MM.1S (cell line): Measurements from ENCODE around the gene PRICKLE3.

Experiments used
- DNase-seq: peaks from one replicate; pipeline ENCODE4 v3.0.0-alpha.2; 2015
- H2AFZ ChIP-seq: fragments of 300-600 bp; sonication (generic); 2 replicates; pipeline ENCODE4 v1.6.0; 2016; ENCODE audit warnings: antibody characterized with exemption, low read length
- H3F3A ChIP-seq: fragments of 300-600 bp; sonication (generic); 2 replicates; pipeline ENCODE4 v1.6.1; 2016; ENCODE audit warnings: mild to moderate bottlenecking, antibody characterized with exemption, low read length, moderate library complexity, mixed read lengths; ENCODE audit not compliant: insufficient read depth
- H3K27ac ChIP-seq: fragments of 300-600 bp; sonication (generic); 2 replicates; pipeline ENCODE4 v1.5.1; 2016; ENCODE audit warnings: mild to moderate bottlenecking, low read length
- H3K27me3 ChIP-seq: fragments of 300-600 bp; sonication (generic); replicated peaks from 2 replicates; pipeline ENCODE4 v1.6.0; 2016; ENCODE audit warnings: low read length; ENCODE audit not compliant: insufficient read depth
- H3K36me3 ChIP-seq: fragments of 300-600 bp; sonication (generic); replicated peaks from 2 replicates; pipeline ENCODE4 v1.6.1; 2016; ENCODE audit warnings: mild to moderate bottlenecking, low read length, mixed read lengths; ENCODE audit not compliant: insufficient read depth
- H3K4me1 ChIP-seq: fragments of 300-600 bp; sonication (generic); 2 replicates; pipeline ENCODE4 v1.6.1; 2016; ENCODE audit warnings: low read length, mixed read lengths
- H3K4me2 ChIP-seq: fragments of 300-600 bp; sonication (generic); 2 replicates; pipeline ENCODE4 v1.6.0; 2016; ENCODE audit warnings: low read depth, low read length
- H3K4me3 ChIP-seq: fragments of 300-600 bp; sonication (generic); 2 replicates; pipeline ENCODE4 v1.5.1; 2016; ENCODE audit warnings: low read length, mixed read lengths
- H3K79me2 ChIP-seq: fragments of 300-600 bp; sonication (generic); 2 replicates; pipeline ENCODE4 v1.6.1; 2016; ENCODE audit warnings: mixed run types, low read length, mixed read lengths
- H3K9ac ChIP-seq: fragments of 300-600 bp; sonication (generic); 2 replicates; pipeline ENCODE4 v1.6.1; 2016; ENCODE audit warnings: low read length, mixed read lengths
- H3K9me2 ChIP-seq: fragments of 300-600 bp; sonication (generic); replicated peaks from 2 replicates; pipeline ENCODE4 v1.6.1; 2016; ENCODE audit warnings: mild to moderate bottlenecking, low read length, mixed read lengths; ENCODE audit not compliant: insufficient read depth
- H3K9me3 ChIP-seq: fragments of 300-600 bp; sonication (generic); replicated peaks from 2 replicates; pipeline ENCODE4 v1.6.1; 2016; ENCODE audit warnings: mild to moderate bottlenecking, low read length, mixed read lengths; ENCODE audit not compliant: insufficient read depth
- H4K20me1 ChIP-seq: fragments of 300-600 bp; sonication (generic); 2 replicates; pipeline ENCODE4 v1.6.1; 2016; ENCODE audit warnings: mild to moderate bottlenecking, low read length, moderate library complexity, mixed read lengths; ENCODE audit not compliant: insufficient read depth
- CTCF ChIP-seq: fragments of 300-600 bp; sonication (generic); IDR thresholded peaks from 2 replicates; pipeline ENCODE4 v1.5.1; 2016; ENCODE audit warnings: antibody characterized with exemption, low read length, mixed read lengths
- EZH2 ChIP-seq: fragments of 300-600 bp; sonication (generic); optimal IDR thresholded peaks from 2 replicates; pipeline ENCODE3; 2017; ENCODE audit warnings: low read depth, mild to moderate bottlenecking, antibody characterized with exemption, low read length, mixed read lengths
- EZH2phosphoT487 ChIP-seq: fragments of 300-600 bp; sonication (generic); IDR thresholded peaks from 2 replicates; pipeline ENCODE4 v1.6.1; 2018; ENCODE audit warnings: antibody characterized with exemption, low read length

PRICKLE3 gene

GRCh38 chrX:49203536-49203935 lies 17.4 kb upstream of the PRICKLE3 start:
- Histone ChIP-seq H3K27ac (no peak overlapping the region), H3F3A (no peaks in the 10 kb centered on the region), H3K4me3 (no peak overlapping the region), H3K4me1 (no peaks in the 10 kb centered on the region), H3K9ac (no peak overlapping the region), H3K9me3 (no peaks in the 10 kb centered on the region), H3K9me2 (no peaks in the 10 kb centered on the region), H4K20me1 (no peaks in the 10 kb centered on the region), H3K27me3 (no peaks in the 10 kb centered on the region), H3K4me2 (no peak overlapping the region), H3K36me3 (no peaks in the 10 kb centered on the region), H3K79me2 (no peaks in the 10 kb centered on the region), H2AFZ (no peak overlapping the region)
- TF ChIP-seq EZH2phosphoT487 (no peak), CTCF (no peak), EZH2 (no peak)
- DNase-seq = no peak

GRCh38 chrX:49202022-49202421 lies 15.8 kb upstream of the PRICKLE3 start:
- no peak overlapping the region for H3K9ac ChIP-seq
- 0 out of 2 replicates have a peak, but pooled peaks cover 10% of the 10 kb centered on the region for H3K27me3 ChIP-seq
- no peak overlapping the region for H3K4me2 ChIP-seq
- no peaks in the 10 kb centered on the region for H4K20me1 ChIP-seq
- no peaks in the 10 kb centered on the region for H3F3A ChIP-seq
- no peaks in the 10 kb centered on the region for H3K36me3 ChIP-seq
- no peak for DNase-seq
- H3K9me3 ChIP-seq = no peaks in the 10 kb centered on the region
- TF ChIP-seq CTCF (no peak), EZH2phosphoT487 (no peak), EZH2 (no peak)
- H3K4me1 ChIP-seq = no peaks in the 10 kb centered on the region
- H2AFZ ChIP-seq = no peak overlapping the region
- H3K9me2 ChIP-seq = no peaks in the 10 kb centered on the region
- H3K4me3 ChIP-seq = no peak overlapping the region
- no peak overlapping the region for H3K27ac ChIP-seq
- H3K79me2 ChIP-seq = no peaks in the 10 kb centered on the region

DNA sequence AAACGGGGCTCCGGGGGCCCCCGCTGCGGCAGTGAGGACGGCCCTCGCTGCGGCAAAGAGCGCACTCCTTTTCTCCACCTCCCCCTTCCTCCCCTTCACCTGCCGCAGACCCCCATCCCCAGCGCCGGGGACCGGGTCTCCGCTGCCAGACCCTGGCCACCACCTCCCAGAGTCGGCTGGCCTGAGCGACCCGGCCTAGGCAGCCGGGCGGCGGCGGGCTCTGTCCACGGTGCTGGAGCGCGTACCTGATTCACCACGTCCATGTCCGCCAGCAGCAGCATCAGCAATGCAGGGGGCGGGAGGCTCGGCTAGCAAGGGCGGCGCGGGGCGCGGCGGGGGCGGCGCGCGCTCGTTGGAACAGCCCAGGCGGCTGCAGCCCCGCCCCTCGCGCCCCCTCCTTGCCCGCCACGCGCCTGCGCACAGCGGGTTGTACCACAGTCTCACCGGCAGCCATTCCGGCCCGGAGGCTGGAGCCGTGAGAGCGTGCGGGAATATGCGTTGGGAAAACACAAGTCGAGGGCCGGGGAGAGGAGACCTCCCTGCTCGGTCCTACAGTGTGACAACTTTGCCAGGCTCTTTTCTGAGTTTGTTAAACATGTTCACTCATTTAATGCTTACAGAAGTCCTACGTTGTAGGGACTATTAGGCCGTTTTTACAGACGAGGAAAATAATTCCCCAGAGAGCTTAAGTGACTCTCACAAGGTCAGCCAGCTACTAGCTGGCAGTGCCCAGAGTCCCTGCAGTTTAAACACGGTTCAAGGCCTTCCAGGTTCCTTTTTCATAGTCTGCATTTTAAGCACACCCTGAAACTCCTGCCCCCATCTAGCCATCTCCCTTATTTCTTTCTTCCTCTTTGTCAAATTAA lies 14.0 kb upstream of the PRICKLE3 start, which contains the start of gene SYP:
Gene SYP (minus strand): TSS at position 288 of the 866 bp plus-strand sequence. CDS start 7 bp downstream, at position 281.
- Histone ChIP-seq H3K36me3 (no peaks in the 10 kb centered on the region), H3K27me3 (0 out of 2 replicates have a peak, but pooled peaks cover 10% of the 10 kb centered on the region), H3K27ac (no peak within 1 kb of the TSS), H3K4me2 (peak within 1 kb of the TSS; percentile 54), H3K9me3 (no peaks in the 10 kb centered on the region), H4K20me1 (no peaks in the 10 kb centered on the region), H3K9ac (peak within 1 kb of the TSS; percentile 25; the same call in 1 of the 2 replicates), H3K9me2 (no peaks in the 10 kb centered on the region), H2AFZ (peak within 1 kb of the TSS; percentile 74), H3F3A (no peaks in the 10 kb centered on the region), H3K4me1 (no peaks in the 10 kb centered on the region), H3K4me3 (peak within 1 kb of the TSS; percentile 47), H3K79me2 (no peaks in the 10 kb centered on the region)
- TF ChIP-seq CTCF (no peak), EZH2phosphoT487 (no peak), EZH2 (no peak)
- peak; percentile 84 for DNase-seq
